GM12878 (cell line): Measurements from ENCODE around the gene HSD11B1L. TPM values are rescaled to one million over a fixed set of nuclear protein-coding genes. Genes with fewer than 3 reads are reported as not detected.

Experiments used
- ATAC-seq: fragments of 200-7000 bp; cut with Tn5 transposase; 3 replicates; pipeline ENCODE4 v1.9.1; 2020; ENCODE audit warnings: mild to moderate bottlenecking, moderate library complexity
- BruUV-seq: library from RNA; stranded (reverse); fragments of 400-500 nt; replicated peaks from 2 replicates; lab custom pipeline; 2021; lab: Mats Ljungman, UMichigan
- CTCF ChIA-PET: fragments of 300-600 bp; sonication (Branson Sonifier 250); formaldehyde crosslinking; extraction: SDS; loops from one replicate; lab custom pipeline; 2021; ENCODE audit warnings: inconsistent platforms; lab: Yijun Ruan, JAX
- POLR2A ChIA-PET: fragments of 350-600 bp; formaldehyde crosslinking; extraction: SDS; loops from one replicate; lab custom pipeline; 2021; ENCODE audit warnings: inconsistent platforms; lab: Charles Lee
- RAD21 ChIA-PET: fragments of 300-600 bp; sonication (Branson Sonifier 250); formaldehyde crosslinking; loops from one replicate; lab custom pipeline; 2023; ENCODE audit warnings: antibody characterized with exemption; ENCODE audit not compliant: unreplicated experiment; lab: Charles Lee
- SMC1A ChIA-PET: fragments of 300-600 bp; sonication (Branson Sonifier 250); formaldehyde crosslinking; loops from one replicate; lab custom pipeline; 2023; ENCODE audit not compliant: unreplicated experiment, uncharacterized antibody; lab: Charles Lee
- DNase-seq: peaks from one replicate; pipeline ENCODE4 v3.0.0-alpha.2; 2011; ENCODE audit warnings: low read depth, low spot score
- FAIRE-seq: peaks from 3 replicates; lab custom pipeline; 2011; peaks lifted over from hg19 to GRCh38; lab: Jason Lieb, UNC
- H2AFZ ChIP-seq: 2 replicates; pipeline ENCODE4 v1.6.0; 2011; ENCODE audit warnings: low read depth, low read length, control low read depth; ENCODE audit not compliant: control insufficient read depth
- H3K27ac ChIP-seq: 2 replicates; pipeline ENCODE4 v1.5.1; 2011; ENCODE audit warnings: control low read depth; ENCODE audit not compliant: control insufficient read depth, insufficient read depth
- H3K27me3 ChIP-seq, 2 experiments: replicated peaks in 1 of 2; 2 replicates each; pipeline versions ENCODE4 v1.6.0 to v1.6.1; 2011; ENCODE audit warnings: low read length in 1 of 2; ENCODE audit not compliant: control insufficient read depth in 2 of 2, insufficient read depth in 2 of 2
- H3K36me3 ChIP-seq, 2 experiments: 2 replicates each; pipeline ENCODE4 v1.5.1; 2011; ENCODE audit warnings: low read length in 1 of 2; ENCODE audit not compliant: control insufficient read depth in 2 of 2, insufficient read depth in 2 of 2
- H3K4me1 ChIP-seq: 2 replicates; pipeline ENCODE4 v1.6.1; 2011; ENCODE audit warnings: mild to moderate bottlenecking, low read length, moderate library complexity, mixed read lengths; ENCODE audit not compliant: control insufficient read depth, insufficient read depth
- H3K4me2 ChIP-seq: 2 replicates; pipeline ENCODE4 v1.6.0; 2011; ENCODE audit warnings: control low read depth; ENCODE audit not compliant: control insufficient read depth, insufficient read depth
- H3K4me3 ChIP-seq: fragments of 200-600 bp; sonication (generic); 2 replicates; pipeline ENCODE4 v1.5.1; 2016
- H3K79me2 ChIP-seq: 2 replicates; pipeline ENCODE4 v1.6.0; 2011; ENCODE audit warnings: low read length; ENCODE audit not compliant: control insufficient read depth, insufficient read depth
- H3K9ac ChIP-seq: 2 replicates; pipeline ENCODE4 v1.8.0; 2011; ENCODE audit warnings: low read length, control low read depth, mixed read lengths; ENCODE audit not compliant: control insufficient read depth, insufficient read depth
- H3K9me3 ChIP-seq: replicated peaks from 3 replicates; pipeline ENCODE4 v1.5.1; 2011; ENCODE audit warnings: mild to moderate bottlenecking, low read length; ENCODE audit not compliant: control insufficient read depth, insufficient read depth
- H4K20me1 ChIP-seq: 2 replicates; pipeline ENCODE4 v1.6.0; 2011; ENCODE audit not compliant: control insufficient read depth, insufficient read depth
- BCL3 ChIP-seq: IDR thresholded peaks from 2 replicates; pipeline ENCODE4 v1.6.1; 2011; ENCODE audit warnings: borderline replicate concordance, low read depth, mild to moderate bottlenecking, moderate library complexity, low read length; ENCODE audit not compliant: insufficient read depth, poor library complexity, severe bottlenecking
- DPF2 ChIP-seq: fragments of 450-650 bp; IDR thresholded peaks from 2 replicates; pipeline ENCODE4 v1.6.1; 2017; ENCODE audit warnings: mild to moderate bottlenecking
- ESRRA ChIP-seq: IDR thresholded peaks from 2 replicates; pipeline ENCODE4 v1.6.1; 2012; ENCODE audit warnings: mild to moderate bottlenecking, low read length, improper control_type of control experiment
- GATAD2B ChIP-seq: fragments of 450-650 bp; conservative IDR thresholded peaks from 2 replicates; pipeline ENCODE4 v1.6.1; 2017; ENCODE audit warnings: low read depth, mild to moderate bottlenecking, moderate library complexity
- HCFC1 ChIP-seq: fragments of 150-350 bp; IDR thresholded peaks from 2 replicates; pipeline ENCODE4 v1.6.1; 2014; ENCODE audit warnings: low read length
- HDAC2 ChIP-seq: fragments of 200-600 bp; sonication (generic); IDR thresholded peaks from 2 replicates; pipeline ENCODE4 v1.6.1; 2017
- IKZF1 ChIP-seq: fragments of 450-650 bp; conservative IDR thresholded peaks from 2 replicates; pipeline ENCODE4 v1.6.1; 2017; ENCODE audit warnings: antibody characterized with exemption, mild to moderate bottlenecking
- KDM1A ChIP-seq: fragments of 200-600 bp; sonication (generic); IDR thresholded peaks from 2 replicates; pipeline ENCODE4 v1.6.1; 2016; ENCODE audit warnings: borderline replicate concordance
- MTA3 ChIP-seq: IDR thresholded peaks from 2 replicates; pipeline ENCODE4 v1.6.1; 2012; ENCODE audit warnings: low read length, inconsistent platforms, borderline replicate concordance
- PAX5 ChIP-seq: IDR thresholded peaks from 2 replicates; pipeline ENCODE4 v1.6.1; 2011; ENCODE audit warnings: low read depth, low read length, borderline replicate concordance
- RAD51 ChIP-seq: fragments of 450-650 bp; IDR thresholded peaks from 2 replicates; pipeline ENCODE4 v1.6.1; 2016; ENCODE audit warnings: moderate library complexity, mild to moderate bottlenecking, inconsistent platforms
- RUNX3 ChIP-seq: IDR thresholded peaks from 2 replicates; pipeline ENCODE4 v1.6.1; 2012; ENCODE audit warnings: low read length, inconsistent platforms
- SMC3 ChIP-seq: IDR thresholded peaks from 2 replicates; pipeline ENCODE4 v1.6.1; 2011; ENCODE audit warnings: low read length, improper control_type of control experiment, borderline replicate concordance
- SREBF2 ChIP-seq: IDR thresholded peaks from 2 replicates; pipeline ENCODE4 v1.6.1; 2012; ENCODE audit warnings: mild to moderate bottlenecking, low read length
- STAT3 ChIP-seq: IDR thresholded peaks from 2 replicates; pipeline ENCODE4 v1.6.1; 2011; ENCODE audit warnings: low read depth, low read length, improper control_type of control experiment
- SUZ12 ChIP-seq: fragments of 200-600 bp; sonication (generic); IDR thresholded peaks from one replicate; pipeline ENCODE4 v1.6.1; 2018; ENCODE audit warnings: antibody characterized with exemption, mild to moderate bottlenecking; ENCODE audit not compliant: unreplicated experiment
- ZNF384 ChIP-seq: IDR thresholded peaks from 2 replicates; pipeline ENCODE4 v1.6.1; 2012; ENCODE audit warnings: low read depth, mild to moderate bottlenecking, low read length, improper control_type of control experiment, borderline replicate concordance
- WGBS: methylation state at CpG from one replicate; pipeline ENCODE4 v1.1.6; 2016; ENCODE audit warnings: low lambda C conversion rate; ENCODE audit not compliant: insufficient replicate concordance, insufficient coverage; ENCODE audit errors: missing lambda C conversion rate; 5-methylcytosine and 5-hydroxymethylcytosine counted together
- in situ Hi-C: fragments of 300-500 bp; cut with MboI; formaldehyde crosslinking; loops from 9 replicates; pipeline ENCODE4 v1.14.3; 2018; ENCODE audit warnings: mixed read lengths
- intact Hi-C: fragments of 100-400 bp; cut with micrococcal nuclease; formaldehyde crosslinking; loops from one replicate; pipeline ENCODE4 v1.14.2; 2022; ENCODE audit not compliant: unreplicated experiment
- polyA plus RNA-seq, 11 experiments: library from polyadenylated mRNA; depleted of rRNA in 4 of 11; unstranded in 6 of 11; stranded (reverse) in 5 of 11; fragments of >200 nt; fragmentation: Nextera tagmentation in 4 of 11; fragmentation: Illumina TruSeq in 1 of 11; extraction: Ambion mirVana in 4 of 11; extraction: Trizol in 1 of 11; gene quantifications; 1 replicate in 1 of 11; 2 replicates in 10 of 11; pipeline versions ENCODE4 v1.2.1 to v1.2.3, GENCODE V29; 2011 to 2016; ENCODE audit warnings: inconsistent platforms in 2 of 11, missing spikeins in 2 of 11, low read depth in 1 of 11
- total RNA-seq, 4 experiments: library from RNA; depleted of rRNA in 3 of 4; stranded (reverse); fragments of >200 nt in 3 of 4; fragmentation: Illumina TruSeq in 1 of 4; extraction: Trizol in 1 of 4; gene quantifications; 2 replicates each; pipeline versions ENCODE4 v1.2.1 to v1.2.3, GENCODE V29; 2013 to 2021
- TF ChIP-seq, protein P1 (sequence below): fragments of 450-650 bp; IDR thresholded peaks from 2 replicates; pipeline ENCODE4 v1.6.1; 2017; ENCODE audit warnings: mild to moderate bottlenecking
- TF ChIP-seq, protein P2 (sequence below): IDR thresholded peaks from 2 replicates; pipeline ENCODE4 v1.6.1; 2012; ENCODE audit warnings: mild to moderate bottlenecking, low read depth, low read length

The HSD11B1L gene
- total and polyA plus RNA-seq, 10 of the 15 experiments (the other 5 are each of a cell fraction or from before 2014, with no cell fraction given): 0.29 to 1.8 (median 1.1) TPM; not detected in 1

DNA sequence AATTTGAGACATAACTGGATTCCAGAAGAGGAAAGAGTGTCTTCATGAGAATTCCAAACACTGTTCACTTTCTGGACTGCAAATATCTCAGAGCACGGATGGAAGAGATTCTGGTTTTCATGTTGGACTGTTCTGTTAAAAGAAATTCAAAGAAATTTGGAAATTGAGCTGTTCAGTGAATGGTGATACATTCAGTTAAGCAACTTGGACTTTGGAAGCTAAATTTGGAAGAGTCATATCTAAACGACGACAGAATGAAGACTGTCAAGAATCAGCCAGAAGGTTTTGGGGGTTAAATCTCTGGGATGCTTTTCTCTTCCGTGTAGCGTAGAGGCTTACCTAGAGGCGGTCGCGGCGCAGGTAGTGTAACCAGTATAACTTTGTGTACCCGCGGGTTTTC, 32.4 kb upstream of the HSD11B1L start:
- intact Hi-C loops: no loop called here
- H3K79me2 ChIP-seq: peaks cover 1% of the 10 kb centered on the region
- no peaks in the 10 kb centered on the region for H3K4me1 ChIP-seq
- H3K36me3 ChIP-seq: peaks cover 50 to 64% of the 10 kb centered on the region in 2 experiments
- ChIA-PET SMC1A (no interaction called here), CTCF (no interaction called here), RAD21 (no interaction called here), POLR2A (interaction anchor here (0.6 kb wide), 1 partner anchor 24 kb away, joined by 5 read pairs; no protein-coding TSS in a partner anchor)
- peaks cover 5% of the 10 kb centered on the region; the same call in 1 of the 2 replicates for H4K20me1 ChIP-seq
- FAIRE-seq: no peak
- in situ Hi-C loops: no loop called here
- no peaks in the 10 kb centered on the region for H3K27me3 ChIP-seq
- ATAC-seq: no peak
- 95% methylated on average over 9 of the region's 11 CpGs for WGBS
- H2AFZ ChIP-seq: no peak overlapping the region
- no peak overlapping the region for H3K4me2 ChIP-seq
- H3K4me3 ChIP-seq: no peak overlapping the region
- no peak for DNase-seq
- no peak overlapping the region for H3K9ac ChIP-seq
- H3K9me3 ChIP-seq: no peaks in the 10 kb centered on the region
- H3K27ac ChIP-seq: no peak overlapping the region
- no peak for TF ChIP-seq SMC3
- no peak for TF ChIP-seq KDM1A
- no peak for TF ChIP-seq ZNF384
- TF ChIP-seq RAD51: no peak
- no peak for TF ChIP-seq PAX5
- TF ChIP-seq, protein P1, sequence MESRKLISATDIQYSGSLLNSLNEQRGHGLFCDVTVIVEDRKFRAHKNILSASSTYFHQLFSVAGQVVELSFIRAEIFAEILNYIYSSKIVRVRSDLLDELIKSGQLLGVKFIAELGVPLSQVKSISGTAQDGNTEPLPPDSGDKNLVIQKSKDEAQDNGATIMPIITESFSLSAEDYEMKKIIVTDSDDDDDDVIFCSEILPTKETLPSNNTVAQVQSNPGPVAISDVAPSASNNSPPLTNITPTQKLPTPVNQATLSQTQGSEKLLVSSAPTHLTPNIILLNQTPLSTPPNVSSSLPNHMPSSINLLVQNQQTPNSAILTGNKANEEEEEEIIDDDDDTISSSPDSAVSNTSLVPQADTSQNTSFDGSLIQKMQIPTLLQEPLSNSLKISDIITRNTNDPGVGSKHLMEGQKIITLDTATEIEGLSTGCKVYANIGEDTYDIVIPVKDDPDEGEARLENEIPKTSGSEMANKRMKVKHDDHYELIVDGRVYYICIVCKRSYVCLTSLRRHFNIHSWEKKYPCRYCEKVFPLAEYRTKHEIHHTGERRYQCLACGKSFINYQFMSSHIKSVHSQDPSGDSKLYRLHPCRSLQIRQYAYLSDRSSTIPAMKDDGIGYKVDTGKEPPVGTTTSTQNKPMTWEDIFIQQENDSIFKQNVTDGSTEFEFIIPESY: no peak
- TF ChIP-seq, protein P2, sequence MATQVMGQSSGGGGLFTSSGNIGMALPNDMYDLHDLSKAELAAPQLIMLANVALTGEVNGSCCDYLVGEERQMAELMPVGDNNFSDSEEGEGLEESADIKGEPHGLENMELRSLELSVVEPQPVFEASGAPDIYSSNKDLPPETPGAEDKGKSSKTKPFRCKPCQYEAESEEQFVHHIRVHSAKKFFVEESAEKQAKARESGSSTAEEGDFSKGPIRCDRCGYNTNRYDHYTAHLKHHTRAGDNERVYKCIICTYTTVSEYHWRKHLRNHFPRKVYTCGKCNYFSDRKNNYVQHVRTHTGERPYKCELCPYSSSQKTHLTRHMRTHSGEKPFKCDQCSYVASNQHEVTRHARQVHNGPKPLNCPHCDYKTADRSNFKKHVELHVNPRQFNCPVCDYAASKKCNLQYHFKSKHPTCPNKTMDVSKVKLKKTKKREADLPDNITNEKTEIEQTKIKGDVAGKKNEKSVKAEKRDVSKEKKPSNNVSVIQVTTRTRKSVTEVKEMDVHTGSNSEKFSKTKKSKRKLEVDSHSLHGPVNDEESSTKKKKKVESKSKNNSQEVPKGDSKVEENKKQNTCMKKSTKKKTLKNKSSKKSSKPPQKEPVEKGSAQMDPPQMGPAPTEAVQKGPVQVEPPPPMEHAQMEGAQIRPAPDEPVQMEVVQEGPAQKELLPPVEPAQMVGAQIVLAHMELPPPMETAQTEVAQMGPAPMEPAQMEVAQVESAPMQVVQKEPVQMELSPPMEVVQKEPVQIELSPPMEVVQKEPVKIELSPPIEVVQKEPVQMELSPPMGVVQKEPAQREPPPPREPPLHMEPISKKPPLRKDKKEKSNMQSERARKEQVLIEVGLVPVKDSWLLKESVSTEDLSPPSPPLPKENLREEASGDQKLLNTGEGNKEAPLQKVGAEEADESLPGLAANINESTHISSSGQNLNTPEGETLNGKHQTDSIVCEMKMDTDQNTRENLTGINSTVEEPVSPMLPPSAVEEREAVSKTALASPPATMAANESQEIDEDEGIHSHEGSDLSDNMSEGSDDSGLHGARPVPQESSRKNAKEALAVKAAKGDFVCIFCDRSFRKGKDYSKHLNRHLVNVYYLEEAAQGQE: no peak
- no peak for TF ChIP-seq IKZF1
- no peak for TF ChIP-seq MTA3
- no peak for TF ChIP-seq RUNX3
- TF ChIP-seq HCFC1: no peak
- no peak for TF ChIP-seq GATAD2B
- no peak for TF ChIP-seq STAT3
- no peak for TF ChIP-seq DPF2
- no peak for TF ChIP-seq SREBF2
- TF ChIP-seq SUZ12: no peak
- no peak for TF ChIP-seq HDAC2
- no peak for TF ChIP-seq BCL3
- TF ChIP-seq ESRRA: no peak
- no TSS peak for BruUV-seq
